Left renal cortex interstitium (tissue), 4 donors: Measurements from ENCODE around the gene ABHD5. TPM values are rescaled to one million over a fixed set of nuclear protein-coding genes. Genes with fewer than 3 reads are reported as not detected.

ENCODE experiments used
- DNase-seq, 4 donors: peaks; one replicate each; pipeline ENCODE4 v3.0.0-alpha.2; 2013; ENCODE audit warnings: low read depth in 4 of 4, low spot score in 2 of 4, missing footprints in 1 of 4
- polyA plus RNA-seq, 4 donors: library from polyadenylated mRNA; unstranded; fragments of 120-200 nt; gene quantifications; one replicate each; pipeline ENCODE4 v1.2.1, GENCODE V29; 2013; ENCODE audit not compliant: insufficient read length in 4 of 4

ABHD5 gene
- polyA plus RNA-seq, 4 donors: 20.9 to 24.9 (median 22.8) TPM

DNA sequence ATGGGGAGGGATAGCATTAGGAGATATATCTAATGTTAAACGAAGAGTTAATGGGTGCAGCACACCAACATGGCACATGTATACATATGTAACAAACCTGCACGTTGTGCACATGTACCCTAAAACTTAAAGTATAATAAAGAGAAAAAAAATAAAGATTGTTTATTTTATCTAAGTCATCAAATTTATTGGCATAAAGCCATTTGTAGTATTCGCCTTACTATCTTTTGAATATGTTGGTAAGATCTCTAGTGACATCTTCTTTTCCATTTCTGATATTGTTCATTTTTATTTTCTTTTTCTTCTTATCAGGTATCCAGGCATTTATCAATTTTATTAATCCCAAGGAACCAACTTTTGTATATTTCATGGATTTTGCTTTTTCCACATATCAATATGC, 5.8 kb upstream of the ABHD5 start:
- no peak for DNase-seq

DNA sequence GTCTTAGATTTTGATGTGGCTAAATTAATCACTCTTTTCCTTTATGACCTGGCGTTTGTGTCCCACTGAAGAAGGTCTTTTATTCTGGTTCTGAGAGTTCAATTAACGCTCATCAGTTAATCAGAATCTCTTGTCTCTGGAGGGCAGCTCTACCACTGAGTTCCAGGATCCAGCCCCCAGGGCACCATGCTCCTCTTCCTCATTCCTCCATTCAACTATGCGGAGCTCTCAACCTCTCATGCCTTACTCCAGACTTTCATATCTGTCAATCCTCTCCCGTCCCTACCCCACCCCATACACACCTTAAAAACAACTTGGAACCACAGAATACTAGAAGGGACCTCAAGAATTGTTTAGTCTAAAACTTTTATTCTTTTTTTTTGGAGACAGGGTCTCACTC, 4.8 kb upstream of the ABHD5 start:
- DNase-seq: no peak

DNA sequence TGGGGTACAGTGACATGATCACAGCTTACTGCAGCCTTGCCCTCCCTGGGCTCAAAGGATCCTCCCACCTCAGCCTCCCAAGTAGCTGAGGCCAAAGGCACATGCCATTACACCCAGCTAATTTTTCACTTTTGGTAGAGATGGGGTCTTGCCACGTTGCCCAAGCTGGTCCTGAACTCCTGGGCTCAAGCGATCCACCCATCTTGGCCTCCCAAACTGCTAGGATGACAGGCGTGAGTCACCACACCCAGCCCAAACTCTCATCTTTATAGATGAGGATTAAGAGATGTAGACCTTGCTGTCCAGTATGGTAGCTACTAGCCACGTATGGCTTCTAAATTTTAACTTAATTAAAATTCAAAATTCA, 4.4 kb upstream of the ABHD5 start:
- DNase-seq: no peak

DNA sequence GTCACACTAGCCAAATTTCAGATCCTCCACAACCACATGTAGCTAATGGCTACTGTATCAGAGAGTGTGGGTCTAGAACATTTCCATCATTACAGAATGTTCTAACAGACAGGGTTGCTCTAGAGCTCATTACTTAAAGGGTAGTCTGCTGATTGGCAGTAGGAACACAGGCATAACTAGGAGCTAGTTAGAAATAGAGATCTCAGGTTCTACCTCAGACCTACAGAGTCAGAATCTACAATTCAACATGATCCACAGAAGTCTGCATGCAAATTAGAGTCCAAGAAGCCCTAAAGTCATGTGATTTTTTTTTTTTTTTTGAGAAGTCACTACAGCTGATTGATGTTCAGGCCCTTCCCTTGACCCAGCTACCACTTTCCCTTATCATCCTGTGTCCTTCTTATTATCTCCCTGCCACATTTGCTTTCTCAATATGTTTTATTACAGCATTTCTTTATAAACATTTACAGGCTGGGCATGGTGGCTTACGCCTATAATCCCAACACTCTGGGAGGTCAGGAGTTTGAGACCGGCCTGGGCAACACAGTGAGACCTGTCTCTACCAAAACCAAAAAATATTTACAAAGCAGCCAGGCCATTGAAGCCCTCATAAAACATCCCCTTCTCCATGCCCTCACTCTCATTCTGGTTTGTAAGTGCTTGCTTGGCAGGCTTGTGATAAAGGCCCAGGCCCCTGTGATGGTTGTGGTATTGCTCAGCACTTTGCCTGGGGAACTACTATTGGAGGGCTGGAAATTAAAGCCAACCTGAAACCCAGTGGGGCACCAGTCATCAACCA, 3.8 kb upstream of the ABHD5 start:
- DNase-seq: no peak

DNA sequence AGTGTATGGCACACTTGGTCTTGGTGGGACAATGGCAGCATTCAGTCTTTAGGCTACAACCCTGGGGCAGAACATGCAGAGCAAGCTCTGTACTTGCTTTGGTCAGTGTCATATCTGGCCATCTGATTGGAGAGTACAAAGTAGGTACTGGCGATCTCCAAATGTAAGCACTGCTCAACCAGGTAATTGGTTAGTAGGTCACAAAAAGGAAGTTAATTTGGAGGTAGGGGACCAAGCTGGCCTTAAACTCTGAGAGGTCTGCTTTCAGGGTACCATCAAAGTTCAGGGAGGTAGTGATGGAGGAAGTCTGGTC, 3.3 kb upstream of the ABHD5 start:
- DNase-seq: no peak

DNA sequence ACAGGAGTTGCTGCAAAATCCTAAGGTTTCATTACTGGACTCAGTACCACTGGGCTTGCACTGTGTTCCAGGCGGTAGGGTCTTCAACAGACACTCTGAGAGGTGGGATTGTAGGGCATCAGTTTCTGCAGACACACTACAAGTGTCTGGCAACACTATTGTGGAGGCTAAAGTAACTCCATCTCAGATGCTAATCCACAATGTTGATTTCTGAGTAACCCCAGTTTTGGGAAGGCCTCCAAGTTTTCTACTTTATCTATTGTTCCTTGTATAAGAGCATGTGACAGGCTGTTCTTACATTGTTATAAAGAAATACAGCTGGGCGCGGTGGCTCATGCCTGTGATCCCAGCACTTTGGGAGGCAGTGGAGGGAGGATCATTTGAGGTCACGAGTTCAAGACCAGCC, 2.5 kb upstream of the ABHD5 start:
- no peak for DNase-seq

DNA sequence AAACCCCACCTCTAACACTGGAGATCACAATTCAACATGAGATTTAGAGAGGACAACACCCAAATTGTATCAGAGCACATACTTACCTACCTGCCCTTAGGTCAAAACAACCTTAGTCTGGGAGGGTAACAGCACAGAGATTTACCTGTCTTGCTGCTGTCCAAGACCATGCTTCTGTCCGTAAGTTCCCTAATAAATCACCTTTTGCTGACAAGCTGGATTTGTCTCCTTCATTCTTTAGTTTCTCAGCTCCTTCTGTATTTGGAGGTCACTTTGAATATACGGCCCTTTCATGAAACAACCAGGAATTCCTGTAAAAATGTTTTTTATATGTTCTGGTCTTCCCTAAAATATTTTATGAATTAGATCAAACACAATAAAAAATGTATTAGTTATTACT, 1.6 kb upstream of the ABHD5 start:
- no peak for DNase-seq

DNA sequence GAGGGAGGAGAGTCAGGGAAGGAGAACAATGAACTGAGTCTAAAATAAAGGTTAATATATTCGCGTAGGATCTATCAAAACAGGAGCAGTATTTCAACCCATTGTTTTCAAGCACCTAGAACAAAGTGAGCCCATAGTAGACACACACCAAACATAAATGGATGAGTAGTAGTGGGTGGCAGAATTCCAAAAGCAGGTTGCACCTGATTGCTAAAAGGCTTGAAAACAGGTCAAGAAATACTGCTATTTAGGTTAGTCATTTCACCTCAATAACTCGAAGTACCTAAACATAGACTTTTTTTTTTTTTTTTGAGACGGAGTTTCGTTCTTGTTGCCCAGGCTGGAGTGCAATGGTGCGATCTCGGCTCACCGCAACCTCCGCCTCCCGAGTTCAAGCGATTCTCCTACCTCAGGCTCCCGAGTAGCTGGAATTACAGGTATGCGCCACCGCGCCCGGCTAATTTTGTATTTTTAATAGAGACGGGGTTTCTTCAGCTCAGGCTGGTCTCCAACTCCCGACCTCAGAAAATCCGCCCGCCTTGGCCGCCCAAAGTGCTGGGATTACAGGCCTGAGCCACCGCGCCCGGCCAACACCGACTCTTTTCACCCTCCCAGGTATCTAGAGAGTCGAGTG, 855 bp upstream of the ABHD5 start:
- DNase-seq: peak in 1 of 4 donors; percentile 7

DNA sequence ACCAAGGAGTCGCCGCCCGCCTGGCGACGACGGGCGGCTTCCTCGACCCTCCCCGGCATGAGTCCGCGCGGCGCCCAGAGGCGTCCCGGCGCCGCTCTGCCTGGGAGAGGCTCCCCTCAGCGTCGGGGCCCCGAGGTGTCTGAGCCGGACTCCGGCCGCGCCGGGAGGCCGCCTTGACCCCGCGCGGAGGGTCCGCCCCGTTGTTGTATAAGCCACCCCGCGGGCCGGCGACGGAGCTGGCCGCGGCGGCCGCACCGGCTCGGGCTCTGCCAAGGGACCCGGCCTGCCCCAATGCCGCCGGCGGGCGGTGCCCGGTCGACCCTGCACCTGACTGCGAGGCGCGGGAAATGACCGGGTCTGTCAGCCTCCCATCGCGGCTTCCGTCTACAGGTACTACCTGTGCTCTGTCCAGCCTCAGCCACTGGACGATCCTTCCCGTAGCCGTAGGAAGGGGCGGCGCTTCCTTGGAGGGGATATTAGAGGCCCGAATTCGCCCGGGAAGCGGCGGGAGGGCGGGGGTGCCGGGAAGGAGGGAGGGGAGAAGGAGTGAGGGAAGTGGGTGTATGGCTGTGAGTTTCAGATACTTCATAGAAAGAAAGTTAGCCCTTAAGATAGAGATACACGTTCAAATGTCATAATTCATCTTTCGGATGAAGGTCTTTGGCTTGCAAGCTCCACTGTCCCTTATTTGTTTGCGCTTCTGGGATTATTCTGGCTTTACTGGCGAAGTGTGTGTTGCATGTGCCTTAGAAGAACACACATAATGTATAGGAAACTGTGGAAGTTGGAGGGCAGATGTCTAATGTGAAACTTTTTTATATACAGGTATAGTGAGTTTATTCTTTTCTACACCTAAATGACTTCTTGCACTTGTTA, 620 bp downstream of the ABHD5 start:
- peak; percentile 34 to 53 (median 38) for DNase-seq

DNA sequence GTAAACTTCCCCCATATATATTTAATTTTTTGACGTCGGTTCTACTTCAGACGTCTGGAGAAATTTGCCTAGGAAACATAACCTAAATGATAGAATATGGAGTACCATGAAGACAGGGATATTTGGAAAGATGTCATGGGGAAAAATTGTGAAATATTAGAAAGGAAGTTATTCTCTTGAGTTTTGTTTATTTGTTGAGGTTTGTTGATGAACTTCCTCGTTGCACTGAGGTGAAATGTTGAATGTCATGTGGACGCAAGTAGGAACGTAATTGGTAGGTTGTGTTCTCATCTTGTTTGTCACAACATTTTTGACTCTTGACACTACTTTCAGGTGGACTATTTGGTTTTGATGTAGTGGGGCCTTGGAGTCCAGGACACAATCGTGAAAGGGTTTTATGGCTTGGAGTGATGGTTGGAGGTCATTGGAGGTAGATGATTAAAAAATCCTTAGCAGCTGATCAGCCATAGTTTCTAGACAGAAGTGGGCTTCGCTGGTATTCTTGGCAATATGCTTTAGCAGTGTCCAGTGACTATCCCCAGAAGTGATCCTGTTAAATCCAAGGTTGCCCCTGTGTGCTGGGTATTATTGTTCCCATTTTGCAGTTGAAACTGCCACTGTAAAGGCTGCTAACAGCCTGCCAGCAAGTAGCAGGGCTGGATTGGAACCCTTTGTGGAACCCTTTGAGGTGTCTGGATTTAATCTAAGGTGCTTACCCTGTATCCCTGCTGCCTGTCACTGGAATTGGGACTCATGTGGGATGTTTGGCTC, 1.5 kb downstream of the ABHD5 start:
- DNase-seq: no peak

DNA sequence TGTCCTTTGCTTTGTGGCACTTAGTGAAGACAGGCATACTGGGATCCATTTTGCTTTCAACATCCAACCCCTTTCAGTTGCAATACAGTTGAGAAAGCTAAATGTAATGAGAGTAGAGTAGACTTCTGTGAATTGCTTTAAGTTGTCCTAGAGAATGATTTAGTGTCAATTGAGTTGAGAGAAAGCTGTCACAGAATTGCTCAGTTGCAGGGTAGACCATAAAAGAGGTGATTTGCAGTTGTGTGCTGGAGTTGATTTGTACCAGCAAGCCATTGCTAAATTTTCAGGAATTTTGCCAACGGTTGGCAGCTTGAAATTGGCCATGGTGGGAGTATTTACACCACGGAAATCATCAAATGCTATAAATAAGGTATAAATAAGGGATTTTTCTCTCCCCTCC, 2.2 kb downstream of the ABHD5 start:
- DNase-seq: no peak

DNA sequence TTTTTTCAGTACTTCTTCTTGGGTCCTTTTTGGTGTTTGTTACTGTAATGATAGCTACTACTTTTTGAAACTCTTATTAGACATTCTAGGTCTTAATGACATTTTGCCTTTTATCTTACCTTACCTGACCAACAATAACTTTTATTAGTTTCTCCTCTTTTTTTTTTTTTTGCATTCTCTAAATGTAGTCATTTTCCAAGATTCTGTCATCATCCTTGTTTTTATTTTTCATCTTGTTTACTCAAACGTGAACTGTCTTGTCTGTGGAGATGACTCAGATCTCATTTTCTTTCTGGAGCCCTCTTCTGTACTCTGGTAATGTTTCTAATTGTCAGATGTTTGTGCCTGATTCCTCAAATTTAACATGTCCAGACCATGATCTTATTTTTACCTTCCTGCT, 2.9 kb downstream of the ABHD5 start:
- DNase-seq: no peak

DNA sequence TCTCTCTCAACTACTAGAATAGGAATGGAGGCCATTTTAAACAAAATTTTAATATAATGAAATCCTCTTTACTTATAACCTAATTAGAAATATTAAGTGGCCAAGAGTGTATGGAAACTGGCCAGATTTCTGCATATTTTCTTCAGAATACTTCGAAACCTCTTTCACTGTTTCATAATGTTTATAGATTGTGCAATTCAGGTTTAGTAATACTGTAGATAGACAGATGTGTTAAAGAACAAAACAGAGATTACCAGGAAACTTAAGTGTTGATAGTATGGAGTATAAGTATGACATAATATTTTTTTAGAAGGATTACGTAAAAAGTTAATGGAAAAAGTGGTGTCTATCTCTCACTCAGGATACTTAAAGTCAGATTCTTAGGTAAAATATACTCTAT, 4.7 kb downstream of the ABHD5 start:
- DNase-seq: no peak

DNA sequence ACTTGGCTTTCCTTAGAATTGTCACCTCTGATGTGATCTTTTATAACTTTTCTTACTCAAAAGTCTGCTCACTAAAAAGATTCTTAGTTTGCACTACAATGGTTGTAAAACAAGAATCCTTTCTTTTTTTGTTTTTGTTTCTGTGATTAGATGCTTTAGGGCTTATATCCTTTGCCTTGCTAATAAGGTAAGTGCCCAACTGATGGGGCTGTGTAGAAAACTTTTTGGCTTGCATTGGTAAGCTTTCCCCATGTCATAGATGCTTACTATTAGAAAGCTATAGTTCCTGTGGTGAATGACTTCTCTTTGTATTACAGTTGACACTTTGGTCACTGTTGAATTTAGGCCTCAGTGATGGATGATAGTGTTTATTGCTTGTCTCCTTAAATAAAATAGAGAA, 5.1 kb downstream of the ABHD5 start:
- DNase-seq: no peak

DNA sequence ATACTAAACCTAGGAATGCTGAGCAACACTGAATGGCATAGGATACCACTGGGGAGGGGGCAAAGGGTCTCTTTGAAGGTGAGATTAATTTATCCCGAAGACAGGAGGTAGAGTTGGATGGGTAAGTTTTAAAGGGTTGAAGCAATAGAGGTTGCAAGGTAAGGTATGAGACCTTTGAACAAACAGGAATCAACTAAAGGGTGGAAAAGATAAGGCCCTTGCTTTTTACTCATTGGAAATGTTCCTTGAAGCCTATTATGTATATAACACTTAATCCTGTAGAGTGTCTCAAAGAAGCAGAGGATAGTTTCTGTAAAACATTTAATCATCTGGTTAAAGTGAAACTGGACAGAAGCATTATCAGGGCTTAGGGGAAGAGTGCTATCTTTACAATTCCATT, 5.7 kb downstream of the ABHD5 start:
- DNase-seq: no peak

DNA sequence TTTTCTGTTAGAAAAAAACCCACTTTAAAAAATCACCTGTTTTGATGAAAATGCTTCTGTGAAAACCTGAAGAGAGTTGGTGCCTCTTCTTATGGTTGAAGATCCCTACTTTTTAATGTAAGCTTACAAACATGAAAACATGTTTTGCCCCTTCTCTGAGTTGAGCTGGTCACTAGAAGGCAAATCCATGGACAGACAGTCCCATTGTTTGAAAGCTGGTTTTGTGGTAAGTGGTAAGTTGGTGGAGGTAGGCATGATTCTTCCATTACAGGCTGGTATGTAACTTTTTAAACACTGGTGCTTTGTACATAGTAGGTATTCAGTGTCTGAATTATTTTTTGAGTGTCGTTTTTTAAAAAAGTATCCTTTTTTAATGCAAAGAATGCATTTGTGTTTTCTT, 6.1 kb downstream of the ABHD5 start:
- no peak for DNase-seq

DNA sequence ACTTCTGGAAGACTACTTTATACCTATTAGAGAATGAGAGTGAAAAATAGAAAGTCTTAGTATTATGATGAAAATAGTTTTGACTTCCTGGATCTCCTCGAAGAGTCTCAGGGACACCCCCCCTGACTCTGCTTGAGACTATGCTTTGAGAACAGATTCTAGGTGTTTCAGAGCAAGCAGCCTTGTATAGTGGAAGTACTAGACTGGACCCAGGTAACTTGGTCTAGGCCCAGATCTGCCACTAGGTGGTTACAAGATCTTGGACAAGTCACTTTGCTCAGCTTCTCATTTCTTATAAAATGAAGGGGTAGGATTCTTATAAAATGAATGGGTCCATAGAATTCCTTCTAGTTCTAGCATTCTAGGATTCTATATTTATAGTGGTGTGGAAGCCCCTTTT, 9.1 kb downstream of the ABHD5 start:
- no peak for DNase-seq

DNA sequence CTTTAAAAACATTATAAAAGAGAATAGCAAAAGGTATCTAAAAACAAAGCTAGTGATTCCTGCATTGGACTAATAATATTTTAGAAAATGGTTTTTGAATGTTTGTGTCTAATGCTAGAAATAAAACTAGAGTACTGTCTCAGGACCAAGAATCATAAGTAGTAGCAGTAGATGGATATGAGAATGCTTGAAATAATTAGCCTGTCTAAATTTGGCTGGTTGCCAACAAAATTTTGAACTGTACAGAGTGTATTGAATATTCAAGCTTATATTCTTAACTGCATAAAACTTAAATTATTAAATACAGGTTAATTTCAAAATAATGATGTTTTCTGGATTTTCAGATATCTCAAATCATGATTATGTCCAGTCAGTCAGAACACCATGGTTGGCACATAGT, 14.0 kb downstream of the ABHD5 start:
- DNase-seq: no peak

DNA sequence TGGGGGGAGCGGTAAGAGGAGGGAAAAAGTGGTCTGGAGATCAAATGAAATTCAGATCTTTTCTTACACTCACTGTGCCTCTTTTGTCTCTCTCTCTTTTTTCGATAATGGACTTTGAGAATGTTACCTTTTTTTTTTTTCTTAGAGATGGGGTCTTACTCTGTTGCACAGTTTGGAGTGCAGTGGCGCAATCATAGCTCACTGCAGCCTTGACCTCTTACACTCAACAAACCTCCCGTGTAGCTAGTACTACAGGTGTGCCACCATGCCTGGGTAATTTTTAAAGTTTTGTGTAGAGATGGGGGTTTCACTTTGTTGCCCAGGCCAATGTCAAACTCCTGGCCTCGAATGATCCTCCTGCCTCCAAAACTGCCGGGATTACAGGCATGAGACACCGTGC, 15.6 kb downstream of the ABHD5 start:
- no peak for DNase-seq

DNA sequence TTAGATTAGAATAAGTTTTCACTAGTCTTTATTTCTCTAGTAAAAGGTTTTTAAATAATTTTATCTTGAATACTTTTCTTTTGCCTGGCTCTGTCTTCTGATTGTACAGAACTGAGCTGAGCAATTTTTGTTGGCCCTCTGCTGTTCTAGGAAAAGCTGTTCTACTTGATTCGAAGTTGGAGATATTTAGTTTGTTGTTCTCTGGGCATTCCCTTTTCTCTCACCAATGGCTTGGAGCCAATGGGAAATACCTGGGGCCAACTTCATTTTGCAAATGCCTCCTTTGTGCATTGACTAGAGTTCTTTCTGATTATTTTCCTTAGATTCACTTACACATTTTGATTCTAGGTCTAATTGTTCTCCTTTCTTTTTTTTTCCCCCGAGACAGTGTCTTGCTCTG, 16.5 kb downstream of the ABHD5 start:
- no peak for DNase-seq

DNA sequence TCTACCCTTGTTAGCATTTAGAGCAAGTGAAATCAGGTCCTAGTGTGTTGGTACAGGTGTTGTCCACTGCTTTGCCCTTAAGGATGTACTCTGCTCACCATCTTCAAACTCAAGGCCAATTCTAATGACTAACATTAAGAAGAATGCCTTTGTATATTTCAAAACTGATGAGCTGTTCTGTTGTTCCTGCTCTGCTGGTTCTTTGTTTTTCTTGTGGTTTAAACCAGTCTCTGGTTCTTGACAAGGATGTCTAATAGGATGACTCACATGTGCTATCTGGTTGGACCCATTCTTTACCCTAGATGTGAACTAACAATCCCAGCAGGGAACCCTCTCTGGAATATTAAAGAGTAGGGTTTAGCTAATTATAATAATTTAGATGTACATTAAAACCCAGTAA, 17.3 kb downstream of the ABHD5 start:
- no peak for DNase-seq
